ENCODE results near the gene GANAB. TPM values are rescaled to one million over a fixed set of nuclear protein-coding genes. Genes with fewer than 3 reads are reported as not detected.

The GANAB gene
- polyA plus RNA-seq, 4 donors, result 387 to 413 (median 398) TPM

DNA sequence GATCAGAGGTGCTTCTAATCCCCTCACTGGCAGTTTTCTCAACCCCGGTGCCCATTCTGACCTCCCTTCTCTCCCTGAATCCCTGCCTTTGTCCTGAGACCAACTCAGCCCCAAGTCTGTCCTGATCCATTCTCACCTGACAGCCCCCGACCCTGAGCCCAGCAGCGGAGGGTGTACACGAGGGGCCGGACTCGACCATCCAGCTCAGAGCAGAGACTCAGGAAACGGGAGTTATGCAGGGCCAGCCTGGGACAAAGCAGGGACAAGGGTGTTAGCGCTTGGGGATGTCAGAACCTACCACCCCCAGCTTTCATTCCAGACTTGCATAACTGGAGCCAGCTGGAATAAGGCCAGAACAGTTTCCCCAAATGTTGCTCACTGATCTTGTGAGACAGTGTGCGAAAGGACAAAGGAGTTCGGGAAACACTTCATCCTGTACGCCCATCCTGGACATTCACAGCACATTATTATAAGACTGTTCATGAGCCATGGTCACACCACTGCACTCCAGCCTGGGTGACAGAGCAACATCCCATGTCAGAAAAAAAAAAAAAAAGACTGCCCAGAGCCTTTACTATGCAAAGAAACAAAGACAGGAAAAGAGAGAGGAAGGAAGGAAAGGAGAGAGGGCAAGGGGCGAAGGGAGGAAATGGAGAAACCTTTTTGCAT, 69.2 kb downstream of the GANAB start:
- no peak for DNase-seq (ENCODE audit: low read depth in 4 of 4, low spot score in 3 of 4)

DNA sequence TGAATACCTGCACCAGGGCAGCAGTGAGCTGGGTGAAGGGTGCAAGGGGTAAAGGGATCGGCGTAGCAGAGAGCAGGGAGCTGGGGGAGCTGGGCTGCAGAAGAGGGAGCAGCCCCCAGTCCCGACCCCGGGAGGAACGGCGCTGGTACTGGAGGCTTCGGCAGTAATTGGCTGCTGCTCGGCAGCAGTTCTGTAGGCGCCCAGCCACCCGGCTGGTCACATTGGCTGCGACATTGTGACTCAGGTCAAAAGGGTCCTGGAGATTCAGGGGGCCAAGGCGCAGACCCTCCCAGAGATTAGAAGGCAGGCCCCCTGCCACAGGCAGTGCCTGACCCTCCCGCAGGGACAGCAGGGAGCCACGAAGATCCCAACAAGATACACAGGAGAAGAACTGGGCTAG, 70.6 kb downstream of the GANAB start:
- DNase-seq (ENCODE audit: low read depth in 4 of 4, low spot score in 3 of 4), result no peak

DNA sequence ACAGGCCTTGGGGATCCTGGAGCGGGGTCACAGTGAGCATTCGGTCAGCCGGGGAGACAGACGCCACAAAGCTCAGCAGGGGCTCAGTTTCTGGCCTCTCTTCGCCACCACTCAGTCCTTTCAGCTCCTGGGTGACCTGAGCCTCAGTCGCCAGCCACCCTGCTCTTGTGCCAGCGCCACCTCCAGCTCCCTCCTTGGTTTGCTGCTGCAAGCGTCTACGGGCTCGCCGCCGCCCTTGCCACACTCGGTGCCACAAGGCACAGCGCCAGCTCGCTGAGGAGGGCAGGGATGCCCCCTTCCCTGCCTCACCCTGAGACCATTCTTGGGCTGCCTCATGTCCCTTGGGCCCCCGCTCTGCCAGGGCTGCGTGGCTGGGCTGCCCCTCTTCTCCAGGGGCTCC, 71.3 kb downstream of the GANAB start:
- no peak for DNase-seq (ENCODE audit: low read depth in 4 of 4, low spot score in 3 of 4)

Other genes starting within 250 kb of the GANAB start
- gene SCGB1A1, start 227.6 kb downstream of the GANAB start, polyA plus RNA-seq (ENCODE audit: insufficient read length in 4 of 4), result not detected
- 100 to 1,000 TPM; 186 to 212 (median 195) TPM for gene AHNAK, start 99.8 kb downstream of the GANAB start, polyA plus RNA-seq (ENCODE audit: insufficient read length in 4 of 4)
- 1,000 to 10,000 TPM; 2,211 to 2,243 (median 2,224) TPM for gene EEF1G, start 72.7 kb downstream of the GANAB start, polyA plus RNA-seq (ENCODE audit: insufficient read length in 4 of 4)
- gene TUT1, start 55.1 kb downstream of the GANAB start, polyA plus RNA-seq (ENCODE audit: insufficient read length in 4 of 4), result 10 to 100 TPM; 22.2 to 25.5 (median 23.7) TPM
- gene MTA2, start 44.7 kb downstream of the GANAB start, polyA plus RNA-seq (ENCODE audit: insufficient read length in 4 of 4), result 10 to 100 TPM; 90.8 to 99.5 (median 93.4) TPM
- 10 to 100 TPM; 27.9 to 40.2 (median 36.0) TPM for gene EML3, start 33.8 kb downstream of the GANAB start, polyA plus RNA-seq (ENCODE audit: insufficient read length in 4 of 4)
- gene ROM1, start 33.4 kb downstream of the GANAB start, polyA plus RNA-seq (ENCODE audit: insufficient read length in 4 of 4), result 1 to 10 TPM; 3.0 to 3.5 (median 3.4) TPM
- 10 to 100 TPM; 28.7 to 43.6 (median 32.6) TPM for gene B3GAT3, start 24.6 kb downstream of the GANAB start, polyA plus RNA-seq (ENCODE audit: insufficient read length in 4 of 4)
- 10 to 100 TPM; 19.9 to 23.8 (median 20.8) TPM for gene INTS5, start 6.7 kb upstream of the GANAB start, polyA plus RNA-seq (ENCODE audit: insufficient read length in 4 of 4)
- gene C11orf98, start 18.6 kb upstream of the GANAB start, polyA plus RNA-seq (ENCODE audit: insufficient read length in 4 of 4), result 10 to 100 TPM; 54.5 to 63.6 (median 61.6) TPM
- 1 to 10 TPM; 3.8 to 7.5 (median 4.9) TPM for gene CSKMT, start 18.7 kb upstream of the GANAB start, polyA plus RNA-seq (ENCODE audit: insufficient read length in 4 of 4)
- 10 to 100 TPM in 1 of 4 donors, 1 to 10 TPM in 3; 7.3 to 12.8 (median 8.0) TPM for gene UQCC3, start 25.1 kb upstream of the GANAB start, polyA plus RNA-seq (ENCODE audit: insufficient read length in 4 of 4)
- gene LBHD1, start 25.7 kb upstream of the GANAB start, polyA plus RNA-seq (ENCODE audit: insufficient read length in 4 of 4), result 1 to 10 TPM; 3.3 to 8.6 (median 7.8) TPM
- gene UBXN1, start 32.5 kb upstream of the GANAB start, polyA plus RNA-seq (ENCODE audit: insufficient read length in 4 of 4), result 100 to 1,000 TPM; 147 to 179 (median 149) TPM
- 1 to 10 TPM in 2 of 4 donors, under 1 TPM in 2; 0.91 to 1.5 (median 1.1) TPM for gene LRRN4CL, start 42.9 kb upstream of the GANAB start, polyA plus RNA-seq (ENCODE audit: insufficient read length in 4 of 4)
- gene BSCL2, start 60.8 kb upstream of the GANAB start, polyA plus RNA-seq (ENCODE audit: insufficient read length in 4 of 4), result 10 to 100 TPM; 60.3 to 69.8 (median 68.3) TPM
- 1 to 10 TPM; 1.4 to 2.4 (median 1.9) TPM for gene GNG3, start 61.1 kb upstream of the GANAB start, polyA plus RNA-seq (ENCODE audit: insufficient read length in 4 of 4)
- 10 to 100 TPM; 78.0 to 87.0 (median 84.2) TPM for gene HNRNPUL2, start 80.8 kb upstream of the GANAB start, polyA plus RNA-seq (ENCODE audit: insufficient read length in 4 of 4)
- gene TTC9C, start 81.9 kb upstream of the GANAB start, polyA plus RNA-seq (ENCODE audit: insufficient read length in 4 of 4), result 10 to 100 TPM; 35.6 to 44.1 (median 42.3) TPM
- 1 to 10 TPM; 6.5 to 8.4 (median 7.2) TPM for gene ZBTB3, start 107.5 kb upstream of the GANAB start, polyA plus RNA-seq (ENCODE audit: insufficient read length in 4 of 4)
- gene POLR2G, start 115.0 kb upstream of the GANAB start, polyA plus RNA-seq (ENCODE audit: insufficient read length in 4 of 4), result 100 to 1,000 TPM; 147 to 159 (median 148) TPM
- gene TAF6L, start 124.8 kb upstream of the GANAB start, polyA plus RNA-seq (ENCODE audit: insufficient read length in 4 of 4), result 10 to 100 TPM; 24.9 to 30.9 (median 28.4) TPM
- 10 to 100 TPM; 64.6 to 72.9 (median 68.3) TPM for gene TMEM179B, start 140.8 kb upstream of the GANAB start, polyA plus RNA-seq (ENCODE audit: insufficient read length in 4 of 4)
- gene TMEM223, start 145.4 kb upstream of the GANAB start, polyA plus RNA-seq (ENCODE audit: insufficient read length in 4 of 4), result 10 to 100 TPM; 22.3 to 31.0 (median 25.5) TPM
- 100 to 1,000 TPM; 113 to 129 (median 123) TPM for gene NXF1, start 158.8 kb upstream of the GANAB start, polyA plus RNA-seq (ENCODE audit: insufficient read length in 4 of 4)
- gene STX5, start 185.4 kb upstream of the GANAB start, polyA plus RNA-seq (ENCODE audit: insufficient read length in 4 of 4), result 10 to 100 TPM; 53.5 to 60.8 (median 57.8) TPM
- under 1 TPM in 1 of 4 donors, not detected in 3; 0.17 TPM for gene TEX54, start 186.2 kb upstream of the GANAB start, polyA plus RNA-seq (ENCODE audit: insufficient read length in 4 of 4)
- 10 to 100 TPM; 35.4 to 40.9 (median 38.7) TPM for gene WDR74, start 193.0 kb upstream of the GANAB start, polyA plus RNA-seq (ENCODE audit: insufficient read length in 4 of 4)
- 100 to 1,000 TPM; 182 to 190 (median 189) TPM for gene SLC3A2, start 234.3 kb upstream of the GANAB start, polyA plus RNA-seq (ENCODE audit: insufficient read length in 4 of 4)

Measured in right renal pelvis (tissue), 4 donors.